NCI-H2227 treated with DMSO at 0.1 percent for 48 hours (cell line): ENCODE results near the gene SRGAP2C.
"Not testable (repeated sequence)": the region's sequence is repeated elsewhere in the genome, so short reads cannot be mapped to it uniquely, and the experiment has no call there.

Experiments
- DNase-seq: peaks from one replicate; lab custom pipeline; 2025; lab: John Stamatoyannopoulos, UW

SRGAP2C gene

DNA sequence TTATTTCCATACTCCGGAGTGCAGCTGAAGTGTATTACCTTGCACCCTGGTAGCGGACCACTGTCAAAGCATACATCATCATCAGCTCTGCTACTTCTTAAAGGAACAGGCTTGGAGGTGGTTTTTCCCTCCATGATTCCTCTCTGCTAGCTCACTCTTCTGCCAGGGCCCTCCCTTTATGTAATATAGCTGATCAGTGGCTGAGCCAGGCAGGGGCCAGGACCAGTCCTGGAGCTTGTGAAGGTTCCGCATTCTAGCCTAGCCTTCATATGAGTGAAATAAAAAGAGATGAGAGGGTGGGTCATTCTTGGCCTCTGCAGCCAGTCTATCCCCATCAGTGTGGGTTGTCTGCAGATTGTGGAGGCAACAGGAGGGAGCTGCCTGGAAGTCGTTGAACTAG is 200.0 kb downstream of the SRGAP2C start:
- not testable (repeated sequence) for DNase-seq

DNA sequence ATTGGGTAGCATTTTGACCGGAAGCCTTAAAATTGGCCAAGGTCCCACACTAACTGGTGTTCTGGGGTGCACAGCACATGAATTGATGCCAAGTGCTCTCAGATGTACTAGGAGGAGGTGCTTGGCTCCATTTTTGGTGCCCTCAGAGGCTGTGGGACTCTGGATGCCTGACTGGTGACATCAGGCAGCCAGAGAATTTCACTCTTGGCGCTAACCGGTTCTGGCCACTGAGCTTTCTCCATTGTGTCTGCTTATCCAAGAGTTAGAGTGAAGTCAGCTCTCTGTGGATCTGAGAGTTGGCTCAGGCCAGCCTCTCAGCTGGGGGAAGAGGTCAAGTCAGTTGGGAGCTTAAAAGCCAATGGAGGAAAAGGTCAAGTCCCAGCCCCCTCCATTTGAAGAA is 200.4 kb downstream of the SRGAP2C start:
- not testable (repeated sequence) for DNase-seq

DNA sequence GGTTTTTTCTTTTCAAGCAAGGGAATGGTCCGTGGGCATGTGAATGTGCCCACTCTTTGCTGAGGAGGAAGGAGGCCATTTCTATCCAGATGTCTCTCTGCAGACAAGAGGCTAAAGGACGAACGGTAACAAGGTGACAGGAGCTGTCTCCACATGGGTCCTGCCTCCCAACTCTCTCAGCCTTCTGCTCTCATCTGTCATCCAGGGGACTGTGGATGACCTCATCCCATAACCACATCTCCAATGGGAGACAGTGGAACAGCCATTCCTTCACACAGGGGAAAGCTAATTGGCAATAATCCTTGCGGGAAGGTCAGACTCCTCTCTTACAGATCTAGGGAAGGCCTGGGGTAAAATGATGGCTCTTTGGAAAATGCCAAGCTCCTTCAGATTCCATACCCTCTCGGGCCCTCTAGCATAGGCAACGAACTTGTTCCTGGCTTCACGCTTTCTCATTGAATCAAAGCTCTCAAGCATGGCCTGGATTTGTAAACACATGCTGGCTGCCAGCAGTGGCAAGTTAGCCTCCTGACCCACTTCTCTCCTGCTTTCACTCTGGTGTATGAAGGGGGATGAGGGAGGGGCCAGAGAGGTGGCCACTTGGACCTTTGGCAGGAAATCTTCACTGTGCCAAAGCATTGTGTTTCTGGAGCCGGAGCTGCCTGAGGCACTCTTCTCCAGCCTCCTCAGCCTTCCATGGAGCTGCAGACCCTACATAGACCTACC is 201.0 kb downstream of the SRGAP2C start:
- not testable (repeated sequence) for DNase-seq

DNA sequence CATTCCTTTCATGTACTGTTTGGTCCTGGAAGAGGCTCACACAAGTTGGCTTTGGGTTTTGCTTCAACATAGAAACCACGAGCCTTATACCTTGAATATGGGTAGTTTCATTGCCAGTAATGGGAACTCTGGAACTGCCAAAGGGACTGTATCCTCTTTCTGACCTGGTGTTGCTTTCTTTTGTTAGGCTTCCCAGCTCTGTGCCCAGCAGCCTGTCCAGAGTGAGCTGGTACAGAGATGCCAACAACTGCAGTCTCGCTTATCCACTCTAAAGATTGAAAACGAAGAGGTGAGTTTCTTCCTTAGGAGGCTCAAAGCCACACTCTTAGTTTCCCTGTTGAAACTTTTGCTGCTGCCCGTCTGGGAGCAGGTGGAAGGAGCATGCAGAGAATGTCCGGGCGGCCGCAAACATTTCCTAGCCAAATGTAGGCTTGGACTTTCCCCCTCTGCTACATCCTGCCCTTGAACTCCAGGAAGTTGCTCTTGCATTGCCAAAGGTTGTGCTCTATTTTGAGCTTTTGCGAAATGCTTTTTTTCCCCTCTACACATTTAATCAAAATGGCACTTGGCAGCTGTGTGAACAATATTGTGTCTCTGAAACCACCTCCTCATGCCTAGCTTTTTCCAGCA is 201.7 kb downstream of the SRGAP2C start:
- not testable (repeated sequence) for DNase-seq

DNA sequence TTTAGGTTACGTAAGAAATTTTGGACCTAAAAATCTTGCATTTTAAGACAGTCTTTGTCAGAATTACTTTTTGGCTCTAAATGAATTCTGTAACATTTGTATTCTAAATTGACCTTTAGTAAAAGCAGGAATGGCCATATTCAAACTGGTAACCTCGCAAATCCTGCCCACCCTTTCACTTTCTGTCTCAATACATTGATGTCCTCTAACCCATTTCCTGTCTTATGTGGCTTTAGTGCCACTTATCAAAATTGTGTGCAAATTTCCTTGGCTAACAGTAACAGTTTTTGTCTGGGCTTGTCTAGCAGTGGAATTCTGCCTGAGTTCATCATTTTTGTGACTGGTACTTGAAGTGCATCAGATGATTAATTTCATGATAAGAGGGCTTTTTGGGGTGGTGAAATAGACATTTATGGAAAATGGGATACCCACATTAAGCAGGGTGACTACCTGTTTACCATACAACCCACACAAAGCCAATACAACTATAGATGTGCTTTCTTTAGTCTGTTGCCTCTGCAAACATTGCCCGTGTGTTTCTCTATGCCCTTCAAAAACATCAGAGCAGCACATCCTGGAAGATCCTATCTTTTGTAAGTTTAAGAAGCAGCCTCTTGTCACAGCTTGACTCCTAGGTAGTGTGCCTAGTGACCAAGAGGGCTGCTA is 205.3 kb downstream of the SRGAP2C start:
- DNase-seq, result not testable (repeated sequence)

DNA sequence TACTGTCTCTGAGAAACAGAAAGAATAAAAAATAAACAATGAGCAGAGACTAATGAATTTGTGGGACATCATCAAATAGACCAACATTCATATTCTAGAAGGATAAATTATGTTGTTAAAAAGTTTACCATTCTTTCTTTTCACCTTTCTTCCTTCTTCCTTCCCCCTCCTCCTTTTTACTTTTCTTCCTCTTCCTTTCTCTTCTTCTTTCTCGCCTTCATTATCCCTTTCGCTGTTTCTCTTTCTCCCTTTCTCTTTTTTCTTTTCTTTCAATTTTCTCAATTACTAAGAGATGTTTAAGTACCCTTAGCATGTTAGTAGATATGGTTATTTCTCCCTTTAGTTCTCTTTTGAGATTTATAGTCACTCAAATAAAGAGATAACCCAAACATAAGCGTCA is 207.4 kb downstream of the SRGAP2C start:
- not testable (repeated sequence) for DNase-seq

DNA sequence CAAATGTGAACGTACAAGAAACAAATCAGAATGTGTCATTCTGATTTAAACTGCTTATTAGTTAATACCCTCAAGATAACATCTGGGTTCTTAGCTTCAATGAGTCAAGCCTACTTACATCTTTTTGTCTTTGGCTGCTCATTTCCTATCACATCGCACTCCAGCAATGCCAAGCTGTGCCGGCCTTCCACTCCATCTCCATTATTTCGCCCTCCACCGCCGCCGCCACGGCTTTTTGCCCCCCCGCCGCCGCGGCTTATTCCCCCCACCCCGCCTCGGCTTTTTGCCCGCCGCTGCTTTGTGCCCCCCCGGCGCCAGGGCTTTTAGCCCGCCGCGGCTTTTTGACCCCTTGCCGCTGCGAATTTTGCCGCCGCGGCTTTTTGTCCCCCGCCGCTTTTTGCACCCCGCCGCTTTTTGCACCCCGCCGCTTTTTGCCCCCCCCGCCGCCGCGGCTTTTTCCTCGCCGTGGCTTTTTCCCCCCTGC is 211.0 kb downstream of the SRGAP2C start:
- DNase-seq, result not testable (repeated sequence)

DNA sequence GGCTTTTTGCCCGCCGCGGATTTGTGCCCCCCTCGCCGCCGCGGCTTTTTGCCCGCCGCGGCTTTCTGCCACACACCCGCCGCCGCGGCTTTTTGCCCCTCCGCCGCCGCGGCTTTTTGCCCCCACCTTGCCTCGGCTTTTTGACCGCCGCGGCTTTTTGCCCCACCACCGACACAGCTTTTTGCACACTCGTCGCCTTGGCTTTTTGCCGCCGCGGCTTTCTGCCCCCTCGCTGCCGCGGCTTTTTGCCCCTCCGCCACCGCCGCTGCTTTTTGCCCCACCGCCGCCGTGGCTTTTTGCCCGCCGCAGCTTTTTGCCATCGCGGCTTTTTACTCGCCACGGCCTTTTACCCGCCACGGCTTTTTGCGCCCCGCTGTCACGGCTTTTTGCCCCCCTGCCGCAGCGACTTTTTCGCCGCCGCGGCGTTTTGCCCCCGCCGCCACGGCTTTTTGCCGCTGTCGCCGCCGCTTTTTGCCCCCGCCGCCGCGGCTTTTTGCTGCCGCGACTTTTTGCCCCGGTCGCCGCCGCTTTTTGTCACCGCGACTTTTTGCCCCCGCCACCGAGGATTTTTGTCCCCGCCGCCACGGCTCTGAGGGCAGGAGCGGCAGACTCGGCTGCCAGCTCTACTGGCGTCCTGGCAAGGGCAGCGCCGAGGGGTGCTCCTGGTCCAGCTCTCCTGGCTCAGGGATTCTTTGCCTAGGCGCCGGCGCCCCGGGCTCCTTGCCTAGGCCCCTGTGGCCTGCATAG is 211.7 kb downstream of the SRGAP2C start:
- DNase-seq, result not testable (repeated sequence)

DNA sequence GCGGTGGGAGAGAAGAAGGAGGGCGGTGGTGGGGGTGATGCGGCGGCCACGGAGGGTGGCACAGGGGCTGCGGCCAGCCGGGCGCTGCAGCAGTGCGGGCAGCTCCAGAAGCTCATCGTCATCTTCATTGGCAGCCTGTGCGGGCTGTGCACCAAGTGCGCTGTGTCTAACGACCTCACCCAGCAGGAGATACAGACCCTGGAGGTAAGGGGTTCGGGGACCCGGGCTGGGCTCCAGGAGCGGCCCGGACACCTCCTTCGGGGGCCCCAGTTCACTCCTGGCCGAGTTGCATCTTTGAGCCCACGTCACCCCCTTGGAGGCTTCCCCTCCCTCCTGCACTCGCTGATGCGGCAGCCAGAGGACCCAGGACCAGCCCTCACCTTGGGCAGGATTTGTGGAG is 212.3 kb downstream of the SRGAP2C start:
- DNase-seq, result not testable (repeated sequence)

DNA sequence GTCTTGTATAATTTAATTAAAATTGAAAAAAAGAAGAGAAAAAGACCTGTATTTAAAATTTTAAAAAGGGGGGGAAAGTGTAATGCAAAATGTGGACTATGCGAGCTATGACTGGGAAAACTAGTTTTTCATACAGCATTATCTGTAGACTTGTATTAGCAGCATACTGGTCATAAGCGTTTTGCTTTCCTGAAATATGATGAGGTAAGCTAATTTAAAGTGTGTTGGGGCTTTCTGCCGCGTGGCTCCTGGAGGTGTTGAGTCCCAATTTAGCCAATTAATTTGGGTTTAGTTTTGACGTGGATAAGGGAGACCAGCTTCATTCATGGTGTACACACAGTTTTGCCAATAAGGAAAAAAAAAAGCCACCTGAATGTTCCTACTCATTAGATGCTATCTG is 214.4 kb downstream of the SRGAP2C start:
- not testable (repeated sequence) for DNase-seq

DNA sequence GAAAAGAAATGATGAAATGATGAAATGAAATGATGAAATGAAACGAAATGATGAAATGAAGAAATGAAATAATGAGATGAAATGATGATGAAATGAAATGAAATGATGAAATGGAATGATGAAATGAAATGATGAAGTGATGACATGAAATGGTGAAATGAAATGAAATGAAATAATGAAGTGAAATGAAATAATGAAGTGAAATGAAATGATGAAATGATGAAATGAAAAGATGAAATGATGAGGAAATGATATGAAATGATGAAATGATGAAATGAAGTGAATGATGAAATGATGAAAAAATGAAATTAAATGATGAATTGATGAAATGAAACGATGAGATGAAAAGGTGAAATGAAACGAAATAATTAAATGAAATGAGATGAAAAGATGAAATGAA is 215.3 kb downstream of the SRGAP2C start:
- not testable (repeated sequence) for DNase-seq

DNA sequence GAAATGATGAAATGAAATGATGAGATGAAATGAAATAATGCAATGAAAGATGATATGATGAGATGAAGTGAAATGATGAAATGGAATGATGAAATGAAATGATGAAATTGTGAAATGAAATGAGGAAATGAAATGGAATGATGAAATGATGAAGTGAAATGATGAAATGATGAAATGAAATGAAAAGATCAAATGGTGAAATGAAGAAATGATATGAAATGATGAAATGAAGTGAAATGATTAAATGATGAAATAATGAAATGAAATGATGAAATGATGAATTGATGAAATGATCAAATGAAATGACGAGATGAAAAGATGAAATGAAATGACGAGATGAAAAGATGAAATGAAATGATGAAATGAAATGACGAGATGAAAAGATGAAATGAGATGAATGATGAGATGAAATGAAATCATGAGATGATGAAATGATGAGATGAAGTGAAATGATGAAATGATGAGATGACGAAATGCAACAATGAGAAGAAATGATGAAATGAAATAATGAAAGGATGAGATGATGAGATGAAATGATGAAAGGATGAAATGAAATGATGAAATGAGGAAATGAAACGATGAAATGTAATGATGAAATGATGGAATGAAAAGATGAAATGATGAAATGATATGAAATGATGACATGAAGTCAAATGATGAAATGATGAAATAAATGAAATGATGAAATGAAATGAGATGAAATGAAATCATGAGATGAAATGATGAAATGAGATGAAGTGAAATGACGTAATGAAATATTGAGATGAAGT is 216.0 kb downstream of the SRGAP2C start:
- not testable (repeated sequence) for DNase-seq

DNA sequence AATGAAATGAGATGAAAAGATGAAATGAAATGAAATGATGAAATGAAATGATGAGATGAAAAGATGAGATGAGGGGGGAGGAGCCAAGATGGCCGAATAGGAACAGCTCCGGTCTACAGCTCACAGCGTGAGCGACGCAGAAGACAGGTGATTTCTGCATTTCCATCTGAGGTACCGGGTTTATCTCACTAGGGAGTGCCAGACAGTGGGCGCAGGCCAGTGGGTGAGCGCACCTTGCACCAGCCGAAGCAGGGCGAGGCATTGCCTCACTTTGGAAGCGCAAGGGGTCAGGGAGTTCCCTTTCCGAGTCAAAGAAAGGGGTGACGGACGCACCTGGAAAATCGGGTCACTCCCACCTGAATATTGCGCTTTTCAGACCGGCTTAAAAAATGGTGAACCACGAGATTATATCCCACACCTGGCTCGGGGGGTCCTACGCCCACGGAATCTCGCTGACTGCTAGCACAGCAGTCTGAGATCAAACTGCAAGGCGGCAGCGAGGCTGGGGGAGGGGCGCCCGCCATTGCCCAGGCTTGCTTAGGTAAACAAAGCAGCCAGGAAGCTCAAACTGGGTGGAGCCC is 216.7 kb downstream of the SRGAP2C start:
- DNase-seq, result peak; percentile 11

DNA sequence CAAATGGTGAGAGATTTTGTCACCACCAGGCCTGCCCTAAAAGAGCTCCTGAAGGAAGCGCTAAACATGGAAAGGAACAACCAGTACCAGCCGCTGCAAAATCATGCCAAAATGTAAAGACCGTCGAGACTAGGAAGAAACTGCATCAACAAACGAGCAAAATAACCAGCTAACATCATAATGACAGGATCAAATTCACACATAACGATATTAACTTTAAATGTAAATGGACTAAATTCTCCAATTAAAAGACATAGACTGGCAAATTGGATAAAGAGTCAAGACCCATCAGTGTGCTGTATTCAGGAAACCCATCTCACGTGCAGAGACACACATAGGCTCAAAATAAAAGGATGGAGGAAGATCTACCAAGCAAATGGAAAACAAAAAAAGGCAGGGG is 218.5 kb downstream of the SRGAP2C start:
- DNase-seq, result not testable (repeated sequence)

DNA sequence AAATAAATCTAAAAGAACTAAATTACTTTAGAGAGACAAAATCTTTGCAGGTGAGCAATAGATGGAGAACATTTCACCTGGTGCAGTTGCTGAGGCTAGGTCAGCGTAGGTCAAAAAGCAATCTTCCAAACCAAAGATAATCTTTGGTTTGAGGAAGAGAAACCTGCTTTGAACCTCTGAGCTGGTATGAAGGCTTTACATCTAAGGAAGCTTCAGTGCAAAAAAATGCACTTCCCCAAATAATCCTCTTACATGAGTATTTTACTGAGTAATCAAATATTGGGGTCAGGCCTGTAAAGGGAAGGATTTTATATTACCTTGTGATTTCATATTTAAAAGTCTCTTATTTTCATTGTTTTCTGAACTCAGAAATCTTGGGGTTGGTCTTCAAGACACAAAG is 223.6 kb downstream of the SRGAP2C start:
- DNase-seq, result no peak

DNA sequence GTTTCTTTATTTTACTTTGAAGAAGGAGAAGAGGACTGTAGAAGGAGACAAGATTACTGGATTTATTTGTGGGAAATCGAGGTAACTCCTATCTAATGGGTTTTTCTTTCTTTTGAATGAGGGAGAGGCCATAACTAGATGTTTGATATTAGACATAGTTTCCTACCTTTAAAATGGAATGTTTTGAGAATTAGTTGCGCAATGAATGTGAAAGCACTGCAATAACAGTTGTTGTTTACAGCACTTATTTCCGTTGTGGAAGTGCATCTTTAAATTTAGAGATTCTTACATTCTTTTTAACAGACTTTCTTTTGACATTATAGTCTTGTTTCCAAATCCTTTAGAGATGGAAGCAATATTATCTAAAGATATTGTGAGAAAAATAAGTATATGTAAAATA is 229.0 kb downstream of the SRGAP2C start:
- no peak for DNase-seq

DNA sequence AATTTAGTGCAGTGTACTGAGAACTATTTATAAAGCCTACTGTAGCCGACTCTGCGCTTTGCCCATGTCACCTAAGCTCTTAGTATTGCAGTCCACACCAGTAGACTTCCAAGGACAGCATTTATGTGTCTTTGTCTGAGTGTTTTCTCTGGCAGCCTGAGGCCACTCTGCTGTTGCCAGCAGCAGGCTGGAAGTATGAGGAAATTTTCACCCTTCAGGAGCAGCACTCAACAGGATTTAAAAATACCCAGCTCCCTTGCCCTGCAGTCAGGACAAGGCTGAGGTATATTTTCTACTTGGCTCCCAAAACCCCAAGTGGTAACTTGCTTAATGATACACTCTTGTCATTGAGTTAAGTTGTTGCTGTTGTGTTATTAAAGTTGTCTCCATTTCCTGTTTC is 230.1 kb downstream of the SRGAP2C start:
- DNase-seq, result no peak

DNA sequence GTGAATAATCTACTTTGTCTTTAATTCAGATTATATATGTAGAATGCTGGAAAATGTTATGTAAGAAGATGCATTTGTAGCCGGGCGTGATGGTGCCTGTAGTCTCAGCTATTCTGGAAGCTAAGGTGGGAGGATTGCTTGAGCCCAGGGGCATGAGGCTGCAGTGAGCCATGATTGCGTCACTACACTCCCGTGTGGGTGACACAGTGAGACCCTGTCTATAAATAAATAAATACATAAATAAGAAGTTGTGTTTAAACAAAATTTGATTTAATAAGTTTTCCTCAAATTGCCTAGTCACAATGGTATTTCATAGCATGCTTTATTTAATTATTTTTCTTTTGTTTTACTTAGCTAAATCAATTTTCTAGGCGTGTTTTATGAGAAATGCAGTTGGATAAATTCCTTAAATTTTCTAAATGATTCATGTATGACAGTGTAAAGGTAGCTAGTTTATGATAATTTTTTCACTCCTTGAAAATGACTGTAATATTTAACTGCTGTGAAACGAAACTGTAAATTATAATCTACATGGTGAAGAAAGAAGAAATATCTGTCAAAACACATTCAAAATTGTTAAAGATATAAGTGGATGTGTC is 232.6 kb downstream of the SRGAP2C start:
- DNase-seq, result no peak

DNA sequence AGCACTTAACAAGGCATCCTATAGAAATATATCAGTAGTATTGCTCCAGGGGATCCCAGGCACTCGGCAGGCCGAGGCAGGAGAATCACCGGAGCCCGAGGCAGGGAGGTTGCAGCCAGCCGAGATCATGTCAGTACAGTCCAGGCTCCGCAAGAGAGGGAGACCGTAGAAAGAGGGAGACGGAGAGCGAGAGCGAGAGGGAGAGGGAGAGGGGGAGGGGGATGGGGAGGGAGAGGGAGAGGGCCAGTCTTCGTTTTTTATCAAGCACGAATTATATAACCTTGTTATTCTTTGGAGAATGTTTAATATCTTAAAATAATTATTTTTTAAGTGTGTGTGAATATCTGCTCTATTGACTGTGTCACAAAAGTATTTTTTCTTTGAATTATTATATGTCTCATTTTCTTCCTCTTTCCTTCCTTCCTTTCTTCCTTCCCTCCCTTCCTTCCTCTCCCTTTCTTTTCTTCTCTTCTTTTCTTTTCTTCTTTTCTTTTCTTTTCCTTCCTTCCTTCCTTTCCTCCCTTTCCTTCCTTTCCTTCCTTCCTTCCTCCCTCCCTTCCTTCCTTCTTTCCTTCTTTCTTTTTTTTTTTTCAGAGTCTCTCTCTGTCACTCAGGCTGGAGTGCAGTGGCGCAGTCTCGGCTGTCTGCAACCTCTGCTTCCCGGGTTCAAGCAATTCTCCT is 233.7 kb downstream of the SRGAP2C start:
- DNase-seq, result no peak

DNA sequence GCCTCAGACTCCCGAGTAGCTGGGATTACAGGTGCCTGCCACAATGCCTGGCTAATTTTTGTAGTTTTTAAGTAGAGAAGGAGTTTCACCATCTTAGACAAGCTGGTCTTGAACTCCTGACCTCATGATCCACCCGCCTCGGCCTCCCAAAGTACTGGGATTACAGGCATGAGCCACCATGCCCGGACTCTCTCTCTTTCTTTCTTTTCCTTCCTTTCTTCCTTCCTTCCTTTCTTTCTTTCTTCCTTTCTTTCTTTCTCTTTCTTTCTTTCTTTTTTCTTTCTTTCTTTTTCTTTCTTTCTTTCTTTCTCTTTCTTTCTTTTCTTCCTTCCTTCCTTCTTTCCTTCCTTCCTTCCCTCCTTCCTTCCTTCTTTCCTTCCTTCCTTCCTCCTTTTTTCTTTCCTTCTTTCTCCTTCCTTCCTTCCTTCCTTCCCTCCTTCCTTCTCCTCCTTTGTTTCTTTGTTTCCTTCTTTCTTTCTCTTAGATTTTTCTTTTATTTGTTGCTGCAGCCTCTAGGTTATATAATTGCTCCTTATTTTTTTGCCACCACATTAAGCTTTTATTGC is 234.4 kb downstream of the SRGAP2C start:
- DNase-seq, result not testable (repeated sequence)
